GM19328 (cell line): ENCODE results near the gene SPINK8.
"Not testable (repeated sequence)": the region's sequence is repeated elsewhere in the genome, so short reads cannot be mapped to it uniquely, and the experiment has no call there.

Experiments used
- ATAC-seq: cut with Tn5 transposase; IDR thresholded peaks from one replicate; pipeline ENCODE4 v1.9.1; 2021; ENCODE audit warnings: mild to moderate bottlenecking, moderate library complexity; ENCODE audit not compliant: unreplicated experiment

The SPINK8 gene

GRCh38 chr3:48333346-48334245, at the start of gene SPINK8:
Gene SPINK8, minus strand, starts transcription at chr3:48333661. Its CDS starts 5,320 bp downstream, at chr3:48328341.
- not testable (repeated sequence) for ATAC-seq

- no peak for ATAC-seq
Measured at GRCh38 chr3:48372862-48373435, 39.5 kb upstream of the SPINK8 start.

GRCh38 chr3:48372377-48372770, 38.9 kb upstream of the SPINK8 start:
- no peak for ATAC-seq

GRCh38 chr3:48371651-48372376, 38.4 kb upstream of the SPINK8 start, which contains the start of gene FBXW12:
Gene FBXW12, plus strand, starts transcription at chr3:48372219. Its CDS starts 549 bp downstream, at chr3:48372768.
- no peak for ATAC-seq

GRCh38 chr3:48370333-48370713, 36.9 kb upstream of the SPINK8 start:
- no peak for ATAC-seq

GRCh38 chr3:48369693-48370332, 36.4 kb upstream of the SPINK8 start:
- ATAC-seq, result no peak

GRCh38 chr3:48367201-48367600, 33.7 kb upstream of the SPINK8 start:
- ATAC-seq, result no peak

GRCh38 chr3:48364840-48365239, 31.4 kb upstream of the SPINK8 start:
- no peak for ATAC-seq

- ATAC-seq, result no peak
Measured at GRCh38 chr3:48361928-48362327, 28.5 kb upstream of the SPINK8 start.

GRCh38 chr3:48356419-48356818, 23.0 kb upstream of the SPINK8 start:
- ATAC-seq, result no peak

- ATAC-seq, result no peak
Measured at GRCh38 chr3:48353987-48354386, 20.5 kb upstream of the SPINK8 start.

- no peak for ATAC-seq
Measured at GRCh38 chr3:48352546-48352945, 19.1 kb upstream of the SPINK8 start.

- ATAC-seq, result no peak
Measured at GRCh38 chr3:48347500-48347899, 14.0 kb upstream of the SPINK8 start.

- ATAC-seq, result no peak
Measured at GRCh38 chr3:48345946-48346572, 12.6 kb upstream of the SPINK8 start.

- ATAC-seq, result no peak
Measured at GRCh38 chr3:48344867-48345507, 11.5 kb upstream of the SPINK8 start.

GRCh38 chr3:48343432-48343831, 10.0 kb upstream of the SPINK8 start:
- ATAC-seq, result no peak

- ATAC-seq, result no peak
Measured at GRCh38 chr3:48338635-48339034, 5.2 kb upstream of the SPINK8 start.

GRCh38 chr3:48337536-48337935, 4.1 kb upstream of the SPINK8 start:
- ATAC-seq, result not testable (repeated sequence)

GRCh38 chr3:48335286-48335685, 1.8 kb upstream of the SPINK8 start:
- not testable (repeated sequence) for ATAC-seq

- ATAC-seq, result no peak
Measured at GRCh38 chr3:48334605-48335004, 1.1 kb upstream of the SPINK8 start.
